IMR-90 (cell line): ENCODE results near the gene DDX54. TPM values are rescaled to one million over a fixed set of nuclear protein-coding genes. Genes with fewer than 3 reads are reported as not detected.

Experiments used
- ATAC-seq: fragments of 200-7000 bp; cut with Tn5 transposase; 2 replicates; pipeline ENCODE4 v1.9.1; 2020; ENCODE audit warnings: low read depth, mild to moderate bottlenecking, moderate library complexity
- BruUV-seq: library from RNA; stranded (reverse); fragments of 400-500 nt; replicated peaks from 2 replicates; lab custom pipeline; 2021; lab: Mats Ljungman, UMichigan
- CTCF ChIA-PET: fragments of 300-600 bp; formaldehyde crosslinking; extraction: SDS; loops from one replicate; lab custom pipeline; 2021; ENCODE audit warnings: antibody characterized with exemption; lab: Yijun Ruan, JAX
- POLR2A ChIA-PET: fragments of 300-600 bp; sonication (Branson Sonifier 250); formaldehyde crosslinking; loops from one replicate; lab custom pipeline; 2022; ENCODE audit warnings: antibody characterized with exemption; ENCODE audit not compliant: unreplicated experiment; lab: Charles Lee
- DNase-seq: peaks from one replicate; pipeline ENCODE4 v3.0.0; 2013
- H2AFZ ChIP-seq: replicated peaks from 2 replicates; pipeline ENCODE3; 2013; ENCODE audit warnings: low read length, mild to moderate bottlenecking; ENCODE audit not compliant: poor library complexity
- H2AK5ac ChIP-seq: 2 replicates; pipeline ENCODE4 v1.6.1; 2013; ENCODE audit warnings: low read depth, low read length, inconsistent platforms
- H2AK9ac ChIP-seq: replicated peaks from 2 replicates; pipeline ENCODE3; 2013; ENCODE audit warnings: mild to moderate bottlenecking, low read depth, low read length, moderate library complexity; ENCODE audit not compliant: poor library complexity
- H2BK120ac ChIP-seq: 2 replicates; pipeline ENCODE4 v1.6.1; 2013; ENCODE audit warnings: low read depth, low read length, inconsistent platforms
- H2BK15ac ChIP-seq: 3 replicates; pipeline ENCODE4 v1.6.1; 2013; ENCODE audit warnings: low read depth, low read length, inconsistent platforms
- H2BK20ac ChIP-seq: 2 replicates; pipeline ENCODE4 v1.6.1; 2013; ENCODE audit warnings: low read depth, mild to moderate bottlenecking, inconsistent platforms, low read length, moderate library complexity
- H2BK5ac ChIP-seq: 2 replicates; pipeline ENCODE4 v1.6.1; 2013; ENCODE audit warnings: mild to moderate bottlenecking, low read depth, low read length, inconsistent platforms; ENCODE audit not compliant: poor library complexity, severe bottlenecking
- H3K14ac ChIP-seq: replicated peaks from 2 replicates; pipeline ENCODE4 v1.6.1; 2013; ENCODE audit warnings: low read depth, low read length, inconsistent platforms
- H3K18ac ChIP-seq: 2 replicates; pipeline ENCODE4 v1.6.1; 2013; ENCODE audit warnings: low read depth, low read length, control low read depth
- H3K23ac ChIP-seq: 2 replicates; pipeline ENCODE4 v1.6.1; 2013; ENCODE audit warnings: low read depth, low read length, inconsistent platforms
- H3K27ac ChIP-seq: 2 replicates; pipeline ENCODE4 v1.5.1; 2013; ENCODE audit warnings: mild to moderate bottlenecking, control low read depth, low read length; ENCODE audit not compliant: insufficient read depth
- H3K27me3 ChIP-seq: 2 replicates; pipeline ENCODE4 v1.6.1; 2013; ENCODE audit warnings: low read length; ENCODE audit not compliant: control insufficient read depth, insufficient read depth
- H3K36me3 ChIP-seq: 2 replicates; pipeline ENCODE4 v1.6.1; 2013; ENCODE audit warnings: low read length, mixed read lengths; ENCODE audit not compliant: control insufficient read depth, insufficient read depth
- H3K4ac ChIP-seq: 2 replicates; pipeline ENCODE4 v1.6.1; 2013; ENCODE audit warnings: low read depth, low read length, inconsistent platforms
- H3K4me1 ChIP-seq: 2 replicates; pipeline ENCODE4 v1.6.1; 2013; ENCODE audit warnings: low read length, mixed read lengths; ENCODE audit not compliant: control insufficient read depth, insufficient read depth
- H3K4me2 ChIP-seq: 2 replicates; pipeline ENCODE4 v1.6.1; 2013; ENCODE audit warnings: low read depth, mild to moderate bottlenecking, control low read depth, low read length, moderate library complexity
- H3K4me3 ChIP-seq: 2 replicates; pipeline ENCODE4 v1.5.1; 2013; ENCODE audit warnings: low read depth, mild to moderate bottlenecking, control low read depth, low read length, moderate library complexity; ENCODE audit not compliant: insufficient read depth
- H3K56ac ChIP-seq: 2 replicates; pipeline ENCODE4 v1.6.1; 2013; ENCODE audit warnings: low read length, inconsistent platforms; ENCODE audit not compliant: insufficient read depth; ENCODE audit errors: extremely low read depth
- H3K79me1 ChIP-seq, 2 experiments: 2 replicates each; pipeline ENCODE4 v1.6.1; 2013; ENCODE audit warnings: low read length in 2 of 2, inconsistent platforms in 1 of 2, low read depth in 1 of 2
- H3K9ac ChIP-seq: 2 replicates; pipeline ENCODE4 v1.6.1; 2013; ENCODE audit warnings: low read depth, low read length, control low read depth
- H3K9me1 ChIP-seq: 2 replicates; pipeline ENCODE4 v1.6.1; 2013; ENCODE audit warnings: low read length, inconsistent platforms; ENCODE audit not compliant: insufficient read depth
- H3K9me3 ChIP-seq: 2 replicates; pipeline ENCODE4 v1.6.1; 2013; ENCODE audit warnings: low read length; ENCODE audit not compliant: control insufficient read depth, insufficient read depth
- H4K20me1 ChIP-seq: 2 replicates; pipeline ENCODE4 v1.6.1; 2013; ENCODE audit warnings: low read length, inconsistent platforms; ENCODE audit not compliant: insufficient read depth
- H4K5ac ChIP-seq: 2 replicates; pipeline ENCODE4 v1.6.1; 2013; ENCODE audit warnings: mild to moderate bottlenecking, low read depth, low read length, control low read depth
- H4K8ac ChIP-seq, 2 experiments: 2 replicates each; pipeline ENCODE4 v1.6.1; 2013; ENCODE audit warnings: low read depth in 2 of 2, low read length in 2 of 2, control low read depth in 1 of 2, inconsistent platforms in 1 of 2
- H4K91ac ChIP-seq: 2 replicates; pipeline ENCODE4 v1.6.1; 2013; ENCODE audit warnings: low read depth, low read length, inconsistent platforms; ENCODE audit not compliant: insufficient read depth
- POLR2A ChIP-seq: IDR thresholded peaks from 2 replicates; pipeline ENCODE4 v1.6.1; 2012; ENCODE audit warnings: mild to moderate bottlenecking, low read depth, low read length
- RCOR1 ChIP-seq: IDR thresholded peaks from 2 replicates; pipeline ENCODE4 v1.6.1; 2012; ENCODE audit warnings: mild to moderate bottlenecking, low read length, improper control_type of control experiment; ENCODE audit not compliant: insufficient replicate concordance
- WGBS, 2 experiments: methylation state at CpG; one replicate each; pipeline versions ENCODE4 v1.1.5 to v1.1.7; 2013; ENCODE audit warnings: missing lambda C conversion rate in 2 of 2; ENCODE audit not compliant: insufficient read length in 1 of 2; ENCODE audit errors: extremely low coverage in 2 of 2; 5-methylcytosine and 5-hydroxymethylcytosine counted together
- dilution Hi-C: fragments of 300-500 bp; cut with HindIII; formaldehyde crosslinking; loops from one replicate; pipeline ENCODE4 v1.14.3; 2018; ENCODE audit warnings: low sequenced_read_pairs; ENCODE audit not compliant: unreplicated experiment
- in situ Hi-C: fragments of 300-500 bp; cut with MboI; formaldehyde crosslinking; loops from 3 replicates; pipeline ENCODE4 v1.14.3; 2019; ENCODE audit warnings: low sequenced_read_pairs, inconsistent platforms, mixed read lengths
- intact Hi-C: fragments of 100-400 bp; cut with micrococcal nuclease; formaldehyde crosslinking; loops from 2 replicates; pipeline ENCODE4 v1.10.0; 2022
- polyA plus RNA-seq, 3 experiments: library from polyadenylated mRNA; depleted of rRNA; stranded (reverse); fragments of >200 nt; gene quantifications; 2 replicates each; pipeline ENCODE4 v1.2.3, GENCODE V29; 2012; ENCODE audit warnings: low replicate concordance in 1 of 3
- total RNA-seq: library from RNA; depleted of rRNA; stranded (reverse); fragments of >200 nt; gene quantifications from 2 replicates; pipeline ENCODE4 v1.2.3, GENCODE V29; 2012

Gene DDX54
- total and polyA plus RNA-seq, 2 of the 4 experiments (the other 2 are of a cell fraction), result 23.8 to 47.5 TPM

DNA sequence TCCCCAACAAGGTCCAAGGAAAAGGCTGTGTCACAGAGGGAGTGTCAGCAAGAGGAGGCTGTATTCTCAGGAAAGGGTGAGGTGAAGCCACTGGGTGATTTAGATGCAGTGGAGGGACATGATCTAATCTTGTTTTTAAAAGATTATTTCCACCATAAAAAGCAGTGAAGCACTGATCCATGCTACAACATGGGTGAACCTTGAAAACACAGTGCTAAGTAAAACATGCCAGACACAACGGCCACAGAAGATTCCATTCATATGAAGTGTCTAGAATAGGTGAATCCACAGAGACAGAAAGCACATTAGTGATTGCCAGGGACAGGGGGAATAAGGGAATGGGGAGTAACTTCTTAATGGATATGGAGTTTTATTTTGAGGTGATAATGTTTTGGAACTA is 13.0 kb upstream of the DDX54 start:
- no peak overlapping the region for H2AK9ac ChIP-seq
- no peaks in the 10 kb centered on the region for H3K27me3 ChIP-seq
- no peak overlapping the region for H2AK5ac ChIP-seq
- no peaks in the 10 kb centered on the region for H4K20me1 ChIP-seq
- no peaks in the 10 kb centered on the region for H3K9me1 ChIP-seq
- in situ Hi-C loops (loop anchor here (5.0 to 25.0 kb wide), 2 partner anchors 229 to 1214 kb away; partner anchors contain the start of gene TBX5), intact Hi-C loops (loop anchor here (5.0 to 10.0 kb wide), 3 partner anchors 99 to 714 kb away; partner anchors contain the start of gene PLBD2), dilution Hi-C loops (no loop called here)
- H2BK15ac ChIP-seq, result no peak overlapping the region; the same call in 2 of the 3 replicates
- no peak overlapping the region for H3K27ac ChIP-seq
- H3K23ac ChIP-seq, result no peak overlapping the region
- ATAC-seq, result no peak
- peak overlapping the region; percentile 45; the same call in 1 of the 2 replicates for H3K4ac ChIP-seq
- H2BK120ac ChIP-seq, result no peak overlapping the region
- no peak overlapping the region for H3K18ac ChIP-seq
- H3K36me3 ChIP-seq, result no peaks in the 10 kb centered on the region
- H3K4me3 ChIP-seq, result no peak overlapping the region
- H3K14ac ChIP-seq, result no peak overlapping the region
- H2BK5ac ChIP-seq, result no peak overlapping the region
- H3K56ac ChIP-seq, result no peak overlapping the region
- no peak overlapping the region for H4K8ac ChIP-seq
- no peak overlapping the region for H4K91ac ChIP-seq
- no TSS peak for BruUV-seq
- H3K9ac ChIP-seq, result no peak overlapping the region
- CTCF ChIA-PET, result no interaction called here
- H3K79me1 ChIP-seq, result no peaks in the 10 kb centered on the region
- no peak overlapping the region for H2AFZ ChIP-seq
- 33% methylated on average over 1 of the region's 1 CpG; no CpG with 5 or more reads in 1 of the 2 experiments for WGBS, 2 experiments
- H4K5ac ChIP-seq, result no peak overlapping the region
- no peak for TF ChIP-seq POLR2A
- no peak for TF ChIP-seq RCOR1
- H3K9me3 ChIP-seq, result no peaks in the 10 kb centered on the region
- POLR2A ChIA-PET, result no interaction called here
- no peak overlapping the region for H3K4me2 ChIP-seq
- 0 out of 2 replicates have a peak overlapping the region, but pooled peaks have one; percentile 16 for H2BK20ac ChIP-seq
- no peak for DNase-seq
- peaks cover 9% of the 10 kb centered on the region for H3K4me1 ChIP-seq
